MM.1S (cell line): ENCODE measurements around the gene PXN.

ENCODE experiments used
- DNase-seq: peaks from one replicate; pipeline ENCODE4 v3.0.0-alpha.2; 2015
- H2AFZ ChIP-seq: fragments of 300-600 bp; sonication (generic); 2 replicates; pipeline ENCODE4 v1.6.0; 2016; ENCODE audit warnings: antibody characterized with exemption, low read length
- H3F3A ChIP-seq: fragments of 300-600 bp; sonication (generic); 2 replicates; pipeline ENCODE4 v1.6.1; 2016; ENCODE audit warnings: mild to moderate bottlenecking, antibody characterized with exemption, low read length, moderate library complexity, mixed read lengths; ENCODE audit not compliant: insufficient read depth
- H3K27ac ChIP-seq: fragments of 300-600 bp; sonication (generic); 2 replicates; pipeline ENCODE4 v1.5.1; 2016; ENCODE audit warnings: mild to moderate bottlenecking, low read length
- H3K27me3 ChIP-seq: fragments of 300-600 bp; sonication (generic); replicated peaks from 2 replicates; pipeline ENCODE4 v1.6.0; 2016; ENCODE audit warnings: low read length; ENCODE audit not compliant: insufficient read depth
- H3K36me3 ChIP-seq: fragments of 300-600 bp; sonication (generic); replicated peaks from 2 replicates; pipeline ENCODE4 v1.6.1; 2016; ENCODE audit warnings: mild to moderate bottlenecking, low read length, mixed read lengths; ENCODE audit not compliant: insufficient read depth
- H3K4me1 ChIP-seq: fragments of 300-600 bp; sonication (generic); 2 replicates; pipeline ENCODE4 v1.6.1; 2016; ENCODE audit warnings: low read length, mixed read lengths
- H3K4me2 ChIP-seq: fragments of 300-600 bp; sonication (generic); 2 replicates; pipeline ENCODE4 v1.6.0; 2016; ENCODE audit warnings: low read depth, low read length
- H3K4me3 ChIP-seq: fragments of 300-600 bp; sonication (generic); 2 replicates; pipeline ENCODE4 v1.5.1; 2016; ENCODE audit warnings: low read length, mixed read lengths
- H3K79me2 ChIP-seq: fragments of 300-600 bp; sonication (generic); 2 replicates; pipeline ENCODE4 v1.6.1; 2016; ENCODE audit warnings: mixed run types, low read length, mixed read lengths
- H3K9ac ChIP-seq: fragments of 300-600 bp; sonication (generic); 2 replicates; pipeline ENCODE4 v1.6.1; 2016; ENCODE audit warnings: low read length, mixed read lengths
- H3K9me2 ChIP-seq: fragments of 300-600 bp; sonication (generic); replicated peaks from 2 replicates; pipeline ENCODE4 v1.6.1; 2016; ENCODE audit warnings: mild to moderate bottlenecking, low read length, mixed read lengths; ENCODE audit not compliant: insufficient read depth
- H3K9me3 ChIP-seq: fragments of 300-600 bp; sonication (generic); replicated peaks from 2 replicates; pipeline ENCODE4 v1.6.1; 2016; ENCODE audit warnings: mild to moderate bottlenecking, low read length, mixed read lengths; ENCODE audit not compliant: insufficient read depth
- H4K20me1 ChIP-seq: fragments of 300-600 bp; sonication (generic); 2 replicates; pipeline ENCODE4 v1.6.1; 2016; ENCODE audit warnings: mild to moderate bottlenecking, low read length, moderate library complexity, mixed read lengths; ENCODE audit not compliant: insufficient read depth
- CTCF ChIP-seq: fragments of 300-600 bp; sonication (generic); IDR thresholded peaks from 2 replicates; pipeline ENCODE4 v1.5.1; 2016; ENCODE audit warnings: antibody characterized with exemption, low read length, mixed read lengths
- EZH2 ChIP-seq: fragments of 300-600 bp; sonication (generic); optimal IDR thresholded peaks from 2 replicates; pipeline ENCODE3; 2017; ENCODE audit warnings: low read depth, mild to moderate bottlenecking, antibody characterized with exemption, low read length, mixed read lengths
- EZH2phosphoT487 ChIP-seq: fragments of 300-600 bp; sonication (generic); IDR thresholded peaks from 2 replicates; pipeline ENCODE4 v1.6.1; 2018; ENCODE audit warnings: antibody characterized with exemption, low read length

PXN gene

GRCh38 chr12:120227233-120228040 is 38.1 kb downstream of the PXN start:
- Histone ChIP-seq H3K79me2 (peaks cover 5% of the 10 kb centered on the region; the same call in 1 of the 2 replicates), H4K20me1 (no peaks in the 10 kb centered on the region), H3K4me1 (peaks cover 9% of the 10 kb centered on the region), H3K9ac (no peak overlapping the region), H3K9me3 (no peaks in the 10 kb centered on the region), H3K27ac (no peak overlapping the region), H3K9me2 (no peaks in the 10 kb centered on the region), H3K36me3 (no peaks in the 10 kb centered on the region), H3F3A (peaks cover 7% of the 10 kb centered on the region; the same call in 1 of the 2 replicates), H3K4me3 (no peak overlapping the region), H2AFZ (no peak overlapping the region), H3K4me2 (no peak overlapping the region), H3K27me3 (no peaks in the 10 kb centered on the region)
- DNase-seq: no peak
- TF ChIP-seq CTCF: no peak
- TF ChIP-seq EZH2: no peak
- TF ChIP-seq EZH2phosphoT487: no peak

- peak overlapping the region; percentile 57 for H3K4me3 ChIP-seq
- H2AFZ ChIP-seq: peak overlapping the region; percentile 50
- H3K79me2 ChIP-seq: peaks cover 5% of the 10 kb centered on the region; the same call in 1 of the 2 replicates
- peak overlapping the region; percentile 86 for H3K4me2 ChIP-seq
- no peaks in the 10 kb centered on the region for H3K9me3 ChIP-seq
- peak; percentile 53 for DNase-seq
- no peaks in the 10 kb centered on the region for H3K27me3 ChIP-seq
- H3K27ac ChIP-seq: peak overlapping the region; percentile 58; the same call in 1 of the 2 replicates
- TF ChIP-seq EZH2 (no peak), CTCF (peak; percentile 23)
- H4K20me1 ChIP-seq: no peaks in the 10 kb centered on the region
- H3K36me3 ChIP-seq: no peaks in the 10 kb centered on the region
- peaks cover 7% of the 10 kb centered on the region; the same call in 1 of the 2 replicates for H3F3A ChIP-seq
- peak overlapping the region; percentile 60; the same call in 1 of the 2 replicates for H3K9ac ChIP-seq
- peaks cover 9% of the 10 kb centered on the region for H3K4me1 ChIP-seq
- no peaks in the 10 kb centered on the region for H3K9me2 ChIP-seq
Observed at GRCh38 chr12:120225852-120226640, 39.5 kb downstream of the PXN start.

GRCh38 chr12:120225200-120225558 is 40.4 kb downstream of the PXN start:
- H3K9me2 ChIP-seq: no peaks in the 10 kb centered on the region
- no peak for DNase-seq
- peak overlapping the region; percentile 57 for H3K4me3 ChIP-seq
- H3K27ac ChIP-seq: peak overlapping the region; percentile 58; the same call in 1 of the 2 replicates
- H3K9ac ChIP-seq: peak overlapping the region; percentile 60
- peaks cover 5% of the 10 kb centered on the region; the same call in 1 of the 2 replicates for H3K79me2 ChIP-seq
- peaks cover 9% of the 10 kb centered on the region for H3K4me1 ChIP-seq
- peaks cover 7% of the 10 kb centered on the region; the same call in 1 of the 2 replicates for H3F3A ChIP-seq
- TF ChIP-seq EZH2phosphoT487: no peak
- no peak for TF ChIP-seq EZH2
- no peak for TF ChIP-seq CTCF
- H4K20me1 ChIP-seq: no peaks in the 10 kb centered on the region
- H3K27me3 ChIP-seq: no peaks in the 10 kb centered on the region
- peak overlapping the region; percentile 86 for H3K4me2 ChIP-seq
- H3K36me3 ChIP-seq: no peaks in the 10 kb centered on the region
- H2AFZ ChIP-seq: no peak overlapping the region
- H3K9me3 ChIP-seq: no peaks in the 10 kb centered on the region
